Astrocyte (in vitro differentiated cells and primary cell): ENCODE measurements around the gene ACTL6B. TPM values are rescaled to one million over a fixed set of nuclear protein-coding genes. Genes with fewer than 3 reads are reported as not detected.

Source experiments
- DNase-seq: peaks from one replicate; pipeline ENCODE4 v3.0.0-alpha.2; 2010; ENCODE audit warnings: low read depth
- FAIRE-seq: peaks from 2 replicates; lab custom pipeline; 2011; peaks lifted over from hg19 to GRCh38; lab: Jason Lieb, UNC
- H2AFZ ChIP-seq: 2 replicates; pipeline ENCODE4 v1.6.0; 2012; ENCODE audit warnings: low read depth, low read length, inconsistent platforms
- H3K27ac ChIP-seq: 2 replicates; pipeline ENCODE4 v1.5.1; 2011; ENCODE audit warnings: low read depth, low read length, inconsistent platforms
- H3K27me3 ChIP-seq: 2 replicates; pipeline ENCODE4 v1.6.0; 2011; ENCODE audit warnings: low read length, inconsistent platforms; ENCODE audit not compliant: insufficient read depth
- H3K36me3 ChIP-seq: 2 replicates; pipeline ENCODE4 v1.5.1; 2011; ENCODE audit warnings: low read length, inconsistent platforms; ENCODE audit not compliant: insufficient read depth
- H3K4me1 ChIP-seq: 2 replicates; pipeline ENCODE4 v1.5.1; 2011; ENCODE audit warnings: low read length, inconsistent platforms; ENCODE audit not compliant: insufficient read depth
- H3K4me2 ChIP-seq: 2 replicates; pipeline ENCODE4 v1.6.0; 2012; ENCODE audit warnings: low read length, inconsistent platforms
- H3K4me3 ChIP-seq: 2 replicates; pipeline ENCODE4 v1.5.1; 2011; ENCODE audit warnings: low read depth, mild to moderate bottlenecking, low read length, inconsistent platforms; ENCODE audit not compliant: insufficient read depth
- H3K79me2 ChIP-seq: 2 replicates; pipeline ENCODE4 v1.6.0; 2012; ENCODE audit warnings: mild to moderate bottlenecking, low read length, inconsistent platforms; ENCODE audit not compliant: insufficient read depth
- H3K9ac ChIP-seq: 2 replicates; pipeline ENCODE4 v1.6.0; 2012; ENCODE audit warnings: mild to moderate bottlenecking, low read length, inconsistent platforms
- H3K9me3 ChIP-seq: 2 replicates; pipeline ENCODE4 v1.5.1; 2012; ENCODE audit warnings: low read depth, mild to moderate bottlenecking, low read length, inconsistent platforms; ENCODE audit not compliant: insufficient read depth
- H4K20me1 ChIP-seq: 2 replicates; pipeline ENCODE4 v1.6.0; 2012; ENCODE audit warnings: low read length, inconsistent platforms; ENCODE audit not compliant: insufficient read depth
- H3K27ac Mint-ChIP-seq: one replicate; pipeline ENCODE4 v1.8.0; 2021; ENCODE audit warnings: mild to moderate bottlenecking, mixed read lengths; ENCODE audit not compliant: unreplicated experiment
- H3K27me3 Mint-ChIP-seq: one replicate; pipeline ENCODE4 v1.8.0; 2021; ENCODE audit warnings: low read depth, mixed read lengths; ENCODE audit not compliant: unreplicated experiment
- H3K36me3 Mint-ChIP-seq: one replicate; pipeline ENCODE4 v1.8.0; 2021; ENCODE audit warnings: low read depth, mixed read lengths; ENCODE audit not compliant: unreplicated experiment
- H3K4me1 Mint-ChIP-seq: one replicate; pipeline ENCODE4 v1.8.0; 2021; ENCODE audit warnings: low read depth, mixed read lengths; ENCODE audit not compliant: unreplicated experiment
- H3K4me3 Mint-ChIP-seq: one replicate; pipeline ENCODE4 v1.8.0; 2021; ENCODE audit warnings: mild to moderate bottlenecking, moderate library complexity, mixed read lengths; ENCODE audit not compliant: unreplicated experiment
- H3K9me3 Mint-ChIP-seq: one replicate; pipeline ENCODE4 v1.8.0; 2021; ENCODE audit warnings: mild to moderate bottlenecking, mixed read lengths; ENCODE audit not compliant: unreplicated experiment
- EZH2 ChIP-seq: IDR thresholded peaks from 2 replicates; pipeline ENCODE4 v1.6.1; 2012; ENCODE audit warnings: mild to moderate bottlenecking, low read length, inconsistent platforms; ENCODE audit not compliant: insufficient read depth
- total RNA-seq: library from RNA; stranded (reverse); gene quantifications from 2 replicates; pipeline ENCODE4 v1.2.1, GENCODE V29; 2021
- TF ChIP-seq, protein P1 (sequence below): IDR thresholded peaks from 2 replicates; pipeline ENCODE4 v1.5.1; 2011; ENCODE audit warnings: low read depth, mild to moderate bottlenecking, inconsistent platforms, low read length, moderate library complexity; ENCODE audit not compliant: insufficient read depth

ACTL6B gene
- total RNA-seq, 1 donor from 2014 or later, result not detected

DNA sequence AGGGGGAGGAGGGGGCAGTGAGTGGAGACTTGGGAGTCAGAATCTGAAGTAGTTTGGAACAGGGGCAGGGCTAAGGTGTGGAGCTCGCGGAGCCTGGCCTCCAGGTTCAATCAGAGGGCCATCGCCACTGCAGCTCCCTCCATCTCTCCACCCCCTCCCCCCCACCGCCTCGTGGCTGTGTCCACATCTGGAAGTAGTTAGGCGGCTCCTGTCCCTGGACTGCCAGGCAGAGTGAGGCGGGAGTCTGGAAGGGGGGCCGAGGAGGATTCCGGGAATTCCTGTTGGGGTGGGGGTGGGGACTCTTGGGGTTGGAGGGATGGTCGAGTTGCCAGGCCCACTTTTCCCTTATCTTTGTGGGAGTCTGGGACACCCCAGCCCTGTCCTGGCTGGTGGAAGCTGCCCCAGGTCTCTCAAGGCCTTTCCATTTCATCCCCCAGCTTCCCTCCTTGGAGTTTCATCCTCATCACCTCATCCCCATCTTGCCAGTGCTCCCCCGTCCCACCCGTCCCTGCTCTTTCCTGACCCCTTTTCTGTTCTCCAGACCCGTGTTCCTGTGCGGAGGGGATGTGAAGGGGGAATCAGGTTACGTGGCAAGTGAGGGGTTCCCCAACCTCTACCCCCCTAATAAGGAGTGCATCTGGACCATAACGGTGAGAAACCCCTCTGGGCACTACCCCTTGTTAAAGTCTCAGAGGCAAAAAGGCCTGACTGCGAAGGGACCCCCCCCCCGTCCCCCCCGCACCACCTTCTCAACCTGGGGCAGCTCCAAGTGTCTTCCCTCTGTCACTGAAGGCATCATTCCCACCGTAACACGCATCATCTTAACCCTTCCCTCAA, 53.1 kb downstream of the ACTL6B start:
- Mint-ChIP-seq H3K4me1 (peaks cover 7% of the 10 kb centered on the region), H3K27me3 (peaks cover 9% of the 10 kb centered on the region), H3K9me3 (no peaks in the 10 kb centered on the region), H3K36me3 (peaks cover 6% of the 10 kb centered on the region), H3K4me3 (peak overlapping the region; percentile 80), H3K27ac (no peak overlapping the region)
- peak overlapping the region; percentile 97 for H3K4me2 ChIP-seq
- DNase-seq (peak; percentile 76), FAIRE-seq (no peak)
- H3K36me3 ChIP-seq, result peaks cover 3% of the 10 kb centered on the region
- peak overlapping the region; percentile 66 for H3K4me3 ChIP-seq
- H2AFZ ChIP-seq, result peak overlapping the region; percentile 77
- peaks cover 9% of the 10 kb centered on the region for H4K20me1 ChIP-seq
- TF ChIP-seq, protein P1, sequence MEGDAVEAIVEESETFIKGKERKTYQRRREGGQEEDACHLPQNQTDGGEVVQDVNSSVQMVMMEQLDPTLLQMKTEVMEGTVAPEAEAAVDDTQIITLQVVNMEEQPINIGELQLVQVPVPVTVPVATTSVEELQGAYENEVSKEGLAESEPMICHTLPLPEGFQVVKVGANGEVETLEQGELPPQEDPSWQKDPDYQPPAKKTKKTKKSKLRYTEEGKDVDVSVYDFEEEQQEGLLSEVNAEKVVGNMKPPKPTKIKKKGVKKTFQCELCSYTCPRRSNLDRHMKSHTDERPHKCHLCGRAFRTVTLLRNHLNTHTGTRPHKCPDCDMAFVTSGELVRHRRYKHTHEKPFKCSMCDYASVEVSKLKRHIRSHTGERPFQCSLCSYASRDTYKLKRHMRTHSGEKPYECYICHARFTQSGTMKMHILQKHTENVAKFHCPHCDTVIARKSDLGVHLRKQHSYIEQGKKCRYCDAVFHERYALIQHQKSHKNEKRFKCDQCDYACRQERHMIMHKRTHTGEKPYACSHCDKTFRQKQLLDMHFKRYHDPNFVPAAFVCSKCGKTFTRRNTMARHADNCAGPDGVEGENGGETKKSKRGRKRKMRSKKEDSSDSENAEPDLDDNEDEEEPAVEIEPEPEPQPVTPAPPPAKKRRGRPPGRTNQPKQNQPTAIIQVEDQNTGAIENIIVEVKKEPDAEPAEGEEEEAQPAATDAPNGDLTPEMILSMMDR, result no peak
- TF ChIP-seq EZH2, result no peak
- H3K27ac ChIP-seq, result peak overlapping the region; percentile 63
- H3K27me3 ChIP-seq, result no peaks in the 10 kb centered on the region
- peak overlapping the region; percentile 81 for H3K9ac ChIP-seq
- H3K9me3 ChIP-seq, result no peaks in the 10 kb centered on the region
- H3K79me2 ChIP-seq, result peaks cover 6% of the 10 kb centered on the region
- peaks cover 36% of the 10 kb centered on the region for H3K4me1 ChIP-seq

DNA sequence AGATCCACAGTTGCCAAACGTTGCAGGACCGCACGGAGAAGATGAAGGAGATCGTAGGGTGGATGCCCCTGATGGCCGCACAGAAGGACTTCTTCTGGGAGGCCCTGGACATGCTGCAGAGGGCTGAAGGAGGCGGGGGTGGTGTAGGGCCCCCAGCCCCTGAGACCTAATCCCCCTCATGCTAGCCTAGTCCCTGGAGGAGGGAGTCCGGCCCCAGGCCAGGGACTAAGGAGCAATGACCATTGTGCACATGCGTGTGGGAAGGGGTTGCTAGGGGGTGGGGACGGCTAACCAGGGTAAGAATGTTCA, 55.6 kb downstream of the ACTL6B start:
- H3K4me3 Mint-ChIP-seq, result no peak overlapping the region
- peaks cover 6% of the 10 kb centered on the region for H3K79me2 ChIP-seq
- H3K27ac Mint-ChIP-seq, result no peak overlapping the region
- H3K4me3 ChIP-seq, result no peak overlapping the region
- H3K9me3 Mint-ChIP-seq, result no peaks in the 10 kb centered on the region
- peaks cover 2% of the 10 kb centered on the region for H3K36me3 Mint-ChIP-seq
- peaks cover 7% of the 10 kb centered on the region for H3K4me1 Mint-ChIP-seq
- TF ChIP-seq, protein P1, result no peak
- no peak for TF ChIP-seq EZH2
- no peak for DNase-seq
- no peaks in the 10 kb centered on the region for H3K27me3 ChIP-seq
- no peaks in the 10 kb centered on the region for H3K9me3 ChIP-seq
- H3K27me3 Mint-ChIP-seq, result peaks cover 7% of the 10 kb centered on the region
- H3K4me1 ChIP-seq, result peaks cover 27% of the 10 kb centered on the region
- no peaks in the 10 kb centered on the region for H3K36me3 ChIP-seq
- no peak for FAIRE-seq
- no peak overlapping the region for H2AFZ ChIP-seq
- H3K4me2 ChIP-seq, result no peak overlapping the region
- no peak overlapping the region for H3K27ac ChIP-seq
- H4K20me1 ChIP-seq, result peaks cover under 1% of the 10 kb centered on the region
- H3K9ac ChIP-seq, result no peak overlapping the region
